Stimulated activated CD8-positive, alpha-beta memory T cell treated with anti-CD3 and anti-CD28 coated beads, Interleukin-7, amount 100 ng/mL, for 24 hours (primary cell): ENCODE measurements around the gene ACOX3.

Experiments used
- DNase-seq: peaks from one replicate; pipeline ENCODE4 v3.0.0-alpha.2; 2020; ENCODE audit warnings: low read depth

The ACOX3 gene

GRCh38 chr4:8334786-8335460 is 105.6 kb downstream of the ACOX3 start:
- no peak for DNase-seq

GRCh38 chr4:8333726-8334460 is 106.6 kb downstream of the ACOX3 start:
- DNase-seq = no peak

GRCh38 chr4:8332891-8333331 is 107.6 kb downstream of the ACOX3 start:
- DNase-seq = no peak

- DNase-seq = no peak
Measured at GRCh38 chr4:8332038-8332857, 108.3 kb downstream of the ACOX3 start.

GRCh38 chr4:8331575-8331955 is 109.0 kb downstream of the ACOX3 start:
- no peak for DNase-seq

GRCh38 chr4:8330821-8331574 is 109.5 kb downstream of the ACOX3 start:
- DNase-seq = no peak

GRCh38 chr4:8329859-8330761 is 110.4 kb downstream of the ACOX3 start:
- DNase-seq = no peak

GRCh38 chr4:8329560-8329858 is 111.0 kb downstream of the ACOX3 start:
- DNase-seq = no peak

GRCh38 chr4:8328866-8329559 is 111.5 kb downstream of the ACOX3 start:
- DNase-seq = no peak

- no peak for DNase-seq
Measured at GRCh38 chr4:8328456-8328855, 112.1 kb downstream of the ACOX3 start.

- no peak for DNase-seq
Measured at GRCh38 chr4:8326206-8326605, 114.3 kb downstream of the ACOX3 start.

GRCh38 chr4:8325291-8325973 is 115.1 kb downstream of the ACOX3 start:
- DNase-seq = no peak

GRCh38 chr4:8324640-8325239 is 115.8 kb downstream of the ACOX3 start:
- DNase-seq = no peak

GRCh38 chr4:8323947-8324555 is 116.5 kb downstream of the ACOX3 start:
- no peak for DNase-seq

GRCh38 chr4:8322794-8323704 is 117.5 kb downstream of the ACOX3 start:
- DNase-seq = no peak

- no peak for DNase-seq
Measured at GRCh38 chr4:8321771-8322170, 118.8 kb downstream of the ACOX3 start.

GRCh38 chr4:8321220-8321619 is 119.3 kb downstream of the ACOX3 start:
- DNase-seq = no peak

- DNase-seq = no peak
Measured at GRCh38 chr4:8320386-8320750, 120.2 kb downstream of the ACOX3 start.
